HK-2 (cell line): ENCODE results near the gene VSIG10.
"Not testable (repeated sequence)": the region's sequence is repeated elsewhere in the genome, so short reads cannot be mapped to it uniquely, and the experiment has no call there.

Source experiments
- DNase-seq: peaks from one replicate; pipeline ENCODE4 v3.0.0-alpha.2; 2018; ENCODE audit not compliant: unreplicated experiment

The VSIG10 gene

GRCh38 chr12:118103601-118104382 is at the start of gene VSIG10:
VSIG10 (minus strand) TSS chr12:118104011; CDS start chr12:118103671, 340 bp downstream.
- peak; percentile 82 for DNase-seq

- no peak for DNase-seq
These were observed 47.9 kb upstream of the VSIG10 start for GRCh38 chr12:118151755-118152154.

- no peak for DNase-seq
These were observed 46.8 kb upstream of the VSIG10 start for GRCh38 chr12:118150625-118151024.

GRCh38 chr12:118148287-118148686 is 44.5 kb upstream of the VSIG10 start:
- no peak for DNase-seq

GRCh38 chr12:118145798-118146156 is 42.0 kb upstream of the VSIG10 start:
- no peak for DNase-seq

- DNase-seq = no peak
These were observed 41.4 kb upstream of the VSIG10 start for GRCh38 chr12:118145113-118145797.

- no peak for DNase-seq
These were observed 40.7 kb upstream of the VSIG10 start for GRCh38 chr12:118144499-118144898.

- no peak for DNase-seq
These were observed 37.0 kb upstream of the VSIG10 start for GRCh38 chr12:118140825-118141224.

GRCh38 chr12:118137148-118137678 is 33.4 kb upstream of the VSIG10 start:
- no peak for DNase-seq

- DNase-seq = peak; percentile 38
These were observed 32.8 kb upstream of the VSIG10 start for GRCh38 chr12:118136559-118137003.

GRCh38 chr12:118135788-118136558 is 32.2 kb upstream of the VSIG10 start, which contains the start of gene PEBP1:
PEBP1 (plus strand) TSS chr12:118136124; CDS start chr12:118136210, 86 bp downstream.
- DNase-seq = peak; percentile 96

GRCh38 chr12:118129436-118129835 is 25.6 kb upstream of the VSIG10 start:
- not testable (repeated sequence) for DNase-seq

GRCh38 chr12:118127867-118128266 is 24.1 kb upstream of the VSIG10 start:
- no peak for DNase-seq

GRCh38 chr12:118126119-118126757 is 22.4 kb upstream of the VSIG10 start:
- no peak for DNase-seq

GRCh38 chr12:118125743-118126118 is 21.9 kb upstream of the VSIG10 start:
- DNase-seq = no peak

- DNase-seq = no peak
These were observed 20.6 kb upstream of the VSIG10 start for GRCh38 chr12:118124333-118124874.

GRCh38 chr12:118122264-118122663 is 18.5 kb upstream of the VSIG10 start:
- DNase-seq = no peak

GRCh38 chr12:118120579-118121363 is 17.0 kb upstream of the VSIG10 start:
- DNase-seq = peak; percentile 75

- no peak for DNase-seq
These were observed 15.7 kb upstream of the VSIG10 start for GRCh38 chr12:118119449-118119879.

- DNase-seq = no peak
These were observed 5.3 kb upstream of the VSIG10 start for GRCh38 chr12:118109088-118109487.
